SK-N-SH (cell line): ENCODE data around the gene NISCH. TPM values are rescaled to one million over a fixed set of nuclear protein-coding genes. Genes with fewer than 3 reads are reported as not detected.

Source experiments
- CTCF ChIA-PET: fragments of 300-600, 350-600 bp; formaldehyde crosslinking; extraction: SDS; loops from one replicate; lab custom pipeline; 2021; lab: Yijun Ruan, JAX
- POLR2A ChIA-PET: fragments of 350-600 bp; sonication (Branson Sonifier 250); formaldehyde crosslinking; extraction: SDS; loops from one replicate; lab custom pipeline; 2020; ENCODE audit warnings: antibody characterized with exemption, inconsistent platforms; lab: Yijun Ruan, JAX
- DNase-seq: peaks from one replicate; pipeline ENCODE4 v3.0.0; 2012
- H2AFZ ChIP-seq: fragments of 200-600 bp; sonication (generic); 2 replicates; pipeline ENCODE4 v1.8.1; 2016; ENCODE audit warnings: antibody characterized with exemption, mild to moderate bottlenecking, low read depth
- H3F3A ChIP-seq: fragments of 200-600 bp; sonication (generic); replicated peaks from 2 replicates; pipeline ENCODE3; 2016; ENCODE audit warnings: antibody characterized with exemption, mild to moderate bottlenecking; ENCODE audit not compliant: insufficient read depth
- H3K27ac ChIP-seq, 2 experiments: fragments of 200-500 bp in 1 of 2; fragments of 200-600 bp in 1 of 2; sonication (Bioruptor generic) in 1 of 2; sonication (generic), shearing (Covaris generic) in 1 of 2; 2 replicates each; pipeline versions ENCODE4 v1.5.1 to v1.6.1; 2014 to 2016; ENCODE audit warnings: low read depth in 2 of 2, inconsistent platforms in 1 of 2, low read length in 1 of 2, mild to moderate bottlenecking in 1 of 2, mixed read lengths in 1 of 2
- H3K27me3 ChIP-seq: fragments of 200-600 bp; sonication (generic), shearing (Covaris generic); 2 replicates; pipeline ENCODE4 v1.6.1; 2016; ENCODE audit warnings: mixed run types; ENCODE audit not compliant: insufficient read depth
- H3K36me3 ChIP-seq, 2 experiments: fragments of 200-500 bp in 1 of 2; fragments of 200-600 bp in 1 of 2; sonication (Bioruptor generic) in 1 of 2; sonication (generic) in 1 of 2; replicated peaks in 1 of 2; 2 replicates each; pipeline versions ENCODE3 to v1.5.1; 2014 to 2016; ENCODE audit warnings: low read length in 1 of 2, mild to moderate bottlenecking in 1 of 2; ENCODE audit not compliant: insufficient read depth in 2 of 2, control insufficient read depth in 1 of 2
- H3K4me1 ChIP-seq, 2 experiments: fragments of 200-500 bp in 1 of 2; fragments of 200-600 bp in 1 of 2; sonication (Bioruptor generic) in 1 of 2; sonication (generic), shearing (Covaris generic) in 1 of 2; 2 replicates each; pipeline versions ENCODE4 v1.5.1 to v1.6.1; 2014 to 2016; ENCODE audit warnings: low read depth in 1 of 2, low read length in 1 of 2, mixed run types in 1 of 2; ENCODE audit not compliant: insufficient read depth in 2 of 2, control insufficient read depth in 1 of 2
- H3K4me2 ChIP-seq: fragments of 200-600 bp; sonication (generic), shearing (Covaris generic); 2 replicates; pipeline ENCODE4 v1.6.1; 2017; ENCODE audit warnings: mixed run types
- H3K4me3 ChIP-seq, 2 experiments: fragments of 200-500 bp in 1 of 2; fragments of 200-600 bp in 1 of 2; sonication (Bioruptor generic) in 1 of 2; sonication (generic), shearing (Covaris generic) in 1 of 2; 2 replicates each; pipeline versions ENCODE4 v1.5.1 to v1.8.1; 2014 to 2016; ENCODE audit warnings: low read depth in 2 of 2, inconsistent platforms in 1 of 2, low read length in 1 of 2, mild to moderate bottlenecking in 1 of 2, mixed read lengths in 1 of 2, moderate library complexity in 1 of 2
- H3K79me2 ChIP-seq: fragments of 200-600 bp; sonication (generic); 2 replicates; pipeline ENCODE4 v1.8.1; 2017; ENCODE audit warnings: mild to moderate bottlenecking; ENCODE audit not compliant: insufficient read depth
- H3K9ac ChIP-seq: fragments of 200-600 bp; sonication (generic); 2 replicates; pipeline ENCODE4 v1.6.1; 2017; ENCODE audit warnings: mixed run types
- H3K9me2 ChIP-seq: fragments of 200-600 bp; sonication (generic); 2 replicates; pipeline ENCODE4 v1.6.1; 2017; ENCODE audit warnings: mixed run types
- H3K9me3 ChIP-seq: fragments of 200-600 bp; sonication (generic); 2 replicates; pipeline ENCODE4 v1.6.1; 2017; ENCODE audit warnings: mixed run types, mild to moderate bottlenecking, moderate library complexity
- H4K20me1 ChIP-seq: fragments of 200-600 bp; sonication (generic); 2 replicates; pipeline ENCODE4 v1.6.1; 2017; ENCODE audit warnings: mild to moderate bottlenecking, mixed run types; ENCODE audit not compliant: insufficient read depth
- CHD2 ChIP-seq: fragments of 150-350 bp; IDR thresholded peaks from 2 replicates; pipeline ENCODE4 v1.6.1; 2018; ENCODE audit warnings: low read length; ENCODE audit not compliant: partially characterized antibody
- CTCF ChIP-seq: fragments of 200-600 bp; sonication (generic); IDR thresholded peaks from 2 replicates; pipeline ENCODE4 v1.6.1; 2017; ENCODE audit warnings: antibody characterized with exemption, mild to moderate bottlenecking, moderate library complexity
- EP300 ChIP-seq, 2 experiments: IDR thresholded peaks; 2 replicates each; pipeline versions ENCODE4 v1.4.0 to v1.6.1; 2012; ENCODE audit warnings: borderline replicate concordance in 1 of 2, low read depth in 1 of 2, low read length in 1 of 2
- EZH2phosphoT487 ChIP-seq: fragments of 200-600 bp; sonication (generic); IDR thresholded peaks from 2 replicates; pipeline ENCODE4 v1.6.1; 2017; ENCODE audit warnings: low read depth, mixed run types, mild to moderate bottlenecking, antibody characterized with exemption, moderate library complexity, borderline replicate concordance
- FOXJ3 ChIP-seq: sonication (generic); formaldehyde crosslinking; IDR thresholded peaks from 2 replicates; pipeline ENCODE4 v1.5.1; 2020; ENCODE audit warnings: mild to moderate bottlenecking, missing genetic modification reagents
- FOXM1 ChIP-seq: IDR thresholded peaks from 2 replicates; pipeline ENCODE4 v1.4.0; 2012; ENCODE audit warnings: low read depth, mild to moderate bottlenecking
- GABPA ChIP-seq: IDR thresholded peaks from 2 replicates; pipeline ENCODE4 v1.4.0; 2012; ENCODE audit warnings: low read depth, mild to moderate bottlenecking
- MAX ChIP-seq: IDR thresholded peaks from 2 replicates; pipeline ENCODE4 v1.4.0; 2012; ENCODE audit warnings: low read depth
- MEF2A ChIP-seq: IDR thresholded peaks from 2 replicates; pipeline ENCODE4 v1.4.0; 2012; ENCODE audit warnings: low read depth, borderline replicate concordance
- PBX3 ChIP-seq: IDR thresholded peaks from 2 replicates; pipeline ENCODE4; 2012
- RCOR1 ChIP-seq: fragments of 150-350 bp; IDR thresholded peaks from 2 replicates; pipeline ENCODE4 v1.6.1; 2017; ENCODE audit warnings: antibody characterized with exemption, low read length
- REST ChIP-seq: IDR thresholded peaks from 2 replicates; pipeline ENCODE4 v1.6.1; 2012; ENCODE audit warnings: mild to moderate bottlenecking, low read depth, low read length, moderate library complexity
- RFX5 ChIP-seq: IDR thresholded peaks from 2 replicates; pipeline ENCODE4 v1.6.1; 2012; ENCODE audit warnings: mild to moderate bottlenecking, improper control_type of control experiment, low read length
- SMC3 ChIP-seq: IDR thresholded peaks from 2 replicates; pipeline ENCODE4 v1.6.1; 2012; ENCODE audit warnings: low read depth, low read length, improper control_type of control experiment
- TCF12 ChIP-seq: IDR thresholded peaks from 2 replicates; pipeline ENCODE4 v1.4.0; 2012
- YY1 ChIP-seq: IDR thresholded peaks from 2 replicates; pipeline ENCODE4 v1.4.0; 2012; ENCODE audit warnings: low read depth, mild to moderate bottlenecking
- WGBS: methylation state at CpG from one replicate; pipeline ENCODE4 v1.1.6; 2017; ENCODE audit warnings: low lambda C conversion rate; 5-methylcytosine and 5-hydroxymethylcytosine counted together
- polyA plus RNA-seq, 3 experiments: library from polyadenylated mRNA; depleted of rRNA; stranded (reverse); fragments of >200 nt; gene quantifications; 2 replicates each; pipeline ENCODE4 v1.2.3, GENCODE V29; 2012

The NISCH gene
- polyA plus RNA-seq, 1 of the 3 experiments (the other 2 are of a cell fraction), result 77.5 TPM

- Histone ChIP-seq H3K4me1 (peaks cover 5 to 22% of the 10 kb centered on the region in 2 experiments), H3K9me2 (no peaks in the 10 kb centered on the region), H3K79me2 (peaks cover 20% of the 10 kb centered on the region), H3K9me3 (no peaks in the 10 kb centered on the region), H3K27ac (no peak overlapping the region), H3K9ac (no peak overlapping the region), H3K27me3 (no peaks in the 10 kb centered on the region), H3K4me3 (no peak overlapping the region), H2AFZ (no peak overlapping the region), H3K36me3 (no peaks in the 10 kb centered on the region), H4K20me1 (peaks cover 1% of the 10 kb centered on the region), H3K4me2 (no peak overlapping the region), H3F3A (no peaks in the 10 kb centered on the region)
- POLR2A ChIA-PET, result no interaction called here
- TF ChIP-seq YY1, result no peak
- TF ChIP-seq FOXM1, result no peak
- TF ChIP-seq TCF12, result no peak
- TF ChIP-seq SMC3, result no peak
- no peak for TF ChIP-seq PBX3
- no peak for TF ChIP-seq GABPA
- no peak for TF ChIP-seq REST
- TF ChIP-seq FOXJ3 (CRISPR knock-in tag), result no peak
- no peak for TF ChIP-seq MEF2A
- no peak for TF ChIP-seq MAX
- TF ChIP-seq CHD2, result no peak
- no peak for DNase-seq
- CTCF ChIA-PET, result interaction anchor here (0.9 to 16.5 kb wide), 4 partner anchors 10 to 487 kb away, joined by 3 to 578 read pairs (median 4); no protein-coding TSS in a partner anchor
- 93% methylated on average over 3 of the region's 6 CpGs for WGBS
These were observed 3.3 kb upstream of the NISCH start for GRCh38 chr3:52452126-52452525.

- no peak for DNase-seq
- ChIA-PET CTCF (interaction anchor here (1.2 to 16.5 kb wide), 3 partner anchors 20 to 113 kb away, joined by 4 to 578 read pairs (median 5); no protein-coding TSS in a partner anchor), POLR2A (no interaction called here)
- H3K4me3 ChIP-seq, result no peak overlapping the region
- H3K9ac ChIP-seq, result no peak overlapping the region
- H3F3A ChIP-seq, result peaks cover 4% of the 10 kb centered on the region
- H3K79me2 ChIP-seq, result peaks cover 26% of the 10 kb centered on the region
- no peaks in the 10 kb centered on the region for H3K27me3 ChIP-seq
- peaks cover 2 to 5% of the 10 kb centered on the region in 2 experiments for H3K36me3 ChIP-seq
- H3K4me2 ChIP-seq, result no peak overlapping the region
- H3K9me3 ChIP-seq, result no peaks in the 10 kb centered on the region
- no peak overlapping the region for H2AFZ ChIP-seq
- H3K4me1 ChIP-seq, result peaks cover 8 to 28% of the 10 kb centered on the region in 2 experiments
- no peaks in the 10 kb centered on the region for H3K9me2 ChIP-seq
- H3K27ac ChIP-seq, result no peak overlapping the region
- H4K20me1 ChIP-seq, result peaks cover 6% of the 10 kb centered on the region
- WGBS, result 72% methylated on average over 5 of the region's 11 CpGs
- no peak for TF ChIP-seq REST
- TF ChIP-seq RFX5, result no peak
- no peak for TF ChIP-seq EZH2phosphoT487
- no peak for TF ChIP-seq CTCF
- TF ChIP-seq RCOR1, result no peak
- TF ChIP-seq FOXJ3 (CRISPR knock-in tag), result no peak
- TF ChIP-seq EP300 (IDR thresholded peaks at IDR 0.05; ENCODE audit: borderline replicate concordance in 1 of 2, low read depth in 1 of 2, low read length in 1 of 2), result no peak
These were observed 2.7 kb upstream of the NISCH start for GRCh38 chr3:52452570-52453221.
